ENCODE measurements around the gene PPP1R18.

GRCh38 chr6:30678964-30679726, 7.3 kb downstream of the PPP1R18 start:
- TF ChIP-seq POLR2A (IDR thresholded peaks at IDR 0.05) (no peak), CTCF (IDR thresholded peaks at IDR 0.05) (peak; percentile 95 to 98 (median 96))
